ENCODE results near the gene RORC. TPM values are rescaled to one million over a fixed set of nuclear protein-coding genes. Genes with fewer than 3 reads are reported as not detected.

Gene RORC
- total and polyA plus RNA-seq, 2 of the 8 experiments (the other 6 are each of a cell fraction or from before 2014, with no cell fraction given), result 0.44 to 0.54 TPM

GRCh38 chr1:151759241-151759640 is 72.4 kb downstream of the RORC start:
- ChIA-PET CTCF (ENCODE audit: partially characterized antibody) (interaction anchor here (0.9 to 1.4 kb wide), 4 partner anchors 17 to 77 kb away, joined by 3 to 5 read pairs (median 3); no protein-coding TSS in a partner anchor), POLR2A (ENCODE audit: partially characterized antibody) (interaction anchor here (0.6 to 1.8 kb wide), 3 partner anchors 13 to 123 kb away, joined by 3 to 5 read pairs (median 3); no protein-coding TSS in a partner anchor)
- H2BK5ac ChIP-seq (ENCODE audit: low read depth, low read length), result no peak overlapping the region
- H2BK120ac ChIP-seq (replicated peaks; ENCODE audit: low read depth, low read length), result no peak overlapping the region
- H3K56ac ChIP-seq (replicated peaks; ENCODE audit: insufficient read length, low read depth, low read length), result no peak overlapping the region
- H3K79me2 ChIP-seq (ENCODE audit: control insufficient read depth in 1 of 2, insufficient read depth in 2 of 2, low read length in 2 of 2), result peaks cover 0 to 3% of the 10 kb centered on the region in 2 experiments; a peak in 1 of 4 replicates
- peaks cover 9 to 33% (median 25%) of the 10 kb centered on the region in 4 experiments for H3K36me3 ChIP-seq (ENCODE audit: control insufficient read depth in 2 of 4, insufficient read depth in 4 of 4, low read length in 3 of 4)
- H2AK5ac ChIP-seq (ENCODE audit: low read depth, low read length), result no peak overlapping the region
- H2BK12ac ChIP-seq (ENCODE audit: low read depth, low read length), result no peak overlapping the region
- peaks cover 4% of the 10 kb centered on the region; the same call in 1 of the 2 replicates for H3K23me2 ChIP-seq (ENCODE audit: low read depth, low read length)
- H4K91ac ChIP-seq (replicated peaks; ENCODE audit: insufficient read length, low read length), result no peak overlapping the region
- H3K23ac ChIP-seq (ENCODE audit: insufficient read length), result no peak overlapping the region
- no peak overlapping the region for H3K9ac ChIP-seq (replicated peaks in 1 of 4; ENCODE audit: extremely low read depth in 1 of 4, low read depth in 3 of 4, low read length in 3 of 4)
- FAIRE-seq (no peak), DNase-seq (ENCODE audit: low read depth in 1 of 2, low spot score in 2 of 2) (no peak)
- no peaks in the 10 kb centered on the region for H4K20me1 ChIP-seq (replicated peaks in 1 of 2; ENCODE audit: control insufficient read depth in 1 of 2, insufficient read depth in 2 of 2, low read length in 2 of 2)
- no peaks in the 10 kb centered on the region for H3K9me3 ChIP-seq (ENCODE audit: insufficient read depth in 2 of 2, low read depth in 1 of 2, low read length in 1 of 2)
- no peak overlapping the region for H2BK20ac ChIP-seq (ENCODE audit: low read length)
- H4K8ac ChIP-seq (ENCODE audit: extremely low read depth, insufficient read depth, low read length), result no peak overlapping the region
- H2BK15ac ChIP-seq (ENCODE audit: low read length), result no peak overlapping the region
- H3K4me3 ChIP-seq (ENCODE audit: extremely low read depth in 1 of 4, insufficient read depth in 2 of 4, low read depth in 3 of 4, low read length in 4 of 4), result no peak overlapping the region
- no peak overlapping the region for H3K4me2 ChIP-seq (ENCODE audit: insufficient read depth in 1 of 2, low read depth in 2 of 2, low read length in 2 of 2)
- H3K27me3 ChIP-seq (replicated peaks in 1 of 4; ENCODE audit: control insufficient read depth in 3 of 4, extremely low read depth in 1 of 4, insufficient read depth in 3 of 4, low read length in 3 of 4), result no peaks in the 10 kb centered on the region
- H3K14ac ChIP-seq (ENCODE audit: insufficient read length), result no peak overlapping the region
- H3K79me1 ChIP-seq (ENCODE audit: low read depth, low read length), result no peaks in the 10 kb centered on the region
- H3K18ac ChIP-seq (ENCODE audit: extremely low read depth, low read length), result no peak overlapping the region
- no peak overlapping the region for H2AFZ ChIP-seq (ENCODE audit: low read length)
- H3K27ac ChIP-seq (ENCODE audit: low read depth, low read length), result no peak overlapping the region
- H3K4ac ChIP-seq (replicated peaks; ENCODE audit: insufficient read length, low read depth, low read length), result no peak overlapping the region
- 0 out of 7 replicates have a peak, but pooled peaks cover 0 to 1% (median 0%) of the 10 kb centered on the region in 4 experiments for H3K4me1 ChIP-seq (replicated peaks in 1 of 4; ENCODE audit: control insufficient read depth in 3 of 4, insufficient read depth in 4 of 4, low read length in 3 of 4)
- H4K5ac ChIP-seq (ENCODE audit: insufficient read length, low read depth, low read length), result no peak overlapping the region
- no peak for TF ChIP-seq BRCA1 (IDR thresholded peaks at IDR 0.05; ENCODE audit: low read depth, low read length)
- TF ChIP-seq, protein P1, sequence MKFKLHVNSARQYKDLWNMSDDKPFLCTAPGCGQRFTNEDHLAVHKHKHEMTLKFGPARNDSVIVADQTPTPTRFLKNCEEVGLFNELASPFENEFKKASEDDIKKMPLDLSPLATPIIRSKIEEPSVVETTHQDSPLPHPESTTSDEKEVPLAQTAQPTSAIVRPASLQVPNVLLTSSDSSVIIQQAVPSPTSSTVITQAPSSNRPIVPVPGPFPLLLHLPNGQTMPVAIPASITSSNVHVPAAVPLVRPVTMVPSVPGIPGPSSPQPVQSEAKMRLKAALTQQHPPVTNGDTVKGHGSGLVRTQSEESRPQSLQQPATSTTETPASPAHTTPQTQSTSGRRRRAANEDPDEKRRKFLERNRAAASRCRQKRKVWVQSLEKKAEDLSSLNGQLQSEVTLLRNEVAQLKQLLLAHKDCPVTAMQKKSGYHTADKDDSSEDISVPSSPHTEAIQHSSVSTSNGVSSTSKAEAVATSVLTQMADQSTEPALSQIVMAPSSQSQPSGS (IDR thresholded peaks at IDR 0.05; ENCODE audit: low read length), result no peak

Measured in H1 (cell line).